ENCODE results near the gene TNNC1.

TNNC1 gene

DNA sequence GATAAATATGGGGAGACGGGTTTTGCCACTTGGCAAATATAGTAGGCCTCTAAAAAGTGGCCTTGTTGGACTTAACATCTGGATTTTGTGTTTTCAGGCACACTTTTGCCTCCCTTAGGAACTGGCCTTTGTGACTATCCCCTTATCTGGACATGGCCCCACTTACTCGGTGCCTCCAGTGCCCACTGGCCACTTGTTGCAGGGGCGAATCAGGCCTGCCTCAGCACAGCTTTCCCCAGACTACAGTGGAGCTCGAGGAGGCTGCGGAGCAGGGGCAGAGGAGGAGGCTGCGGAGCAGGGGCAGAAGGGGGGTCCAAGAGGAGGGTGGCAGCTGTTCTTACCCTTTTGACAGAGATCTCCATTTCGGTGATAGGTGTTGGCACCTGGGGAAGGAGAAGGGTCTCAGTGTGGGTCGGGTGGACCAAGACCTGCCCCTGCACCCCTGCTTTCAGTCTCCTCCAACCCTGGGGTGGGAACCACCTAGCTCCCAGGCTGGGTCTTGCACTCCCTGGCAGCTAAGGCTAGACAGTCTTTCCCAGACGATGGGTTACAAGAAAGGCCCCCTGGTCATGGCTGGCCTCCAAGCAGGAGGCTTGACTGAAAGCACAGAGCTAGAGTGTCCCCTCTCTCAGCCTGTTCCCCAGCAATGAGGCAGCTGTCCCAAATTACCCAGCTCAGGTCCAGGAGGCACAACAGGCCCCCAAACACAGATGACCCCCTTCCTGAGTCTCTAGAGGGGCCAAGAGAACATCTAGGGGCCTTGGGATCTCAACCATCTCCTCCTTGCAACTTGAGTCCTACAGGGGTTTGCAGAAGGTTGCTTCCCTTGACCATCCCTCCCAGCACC lies 15.0 kb downstream of the TNNC1 start:
- Histone ChIP-seq H3K79me2 (ENCODE audit: insufficient read depth, low read depth) (no peaks in the 10 kb centered on the region), H3K36me3 (ENCODE audit: insufficient read depth) (no peaks in the 10 kb centered on the region), H3K9ac (no peak overlapping the region), H3K4me2 (no peak overlapping the region), H3K27me3 (ENCODE audit: insufficient read depth, low read depth) (no peaks in the 10 kb centered on the region), H2AFZ (ENCODE audit: low read depth) (no peak overlapping the region), H3K4me1 (ENCODE audit: low read depth, poor library complexity, severe bottlenecking) (no peaks in the 10 kb centered on the region), H4K20me1 (ENCODE audit: insufficient read depth) (no peaks in the 10 kb centered on the region), H3K4me3 (IDR thresholded peaks at IDR 0.05; ENCODE audit: insufficient read depth, low read depth, low read length) (no peak overlapping the region), H3K27ac (no peak overlapping the region)
- TF ChIP-seq, protein P1, sequence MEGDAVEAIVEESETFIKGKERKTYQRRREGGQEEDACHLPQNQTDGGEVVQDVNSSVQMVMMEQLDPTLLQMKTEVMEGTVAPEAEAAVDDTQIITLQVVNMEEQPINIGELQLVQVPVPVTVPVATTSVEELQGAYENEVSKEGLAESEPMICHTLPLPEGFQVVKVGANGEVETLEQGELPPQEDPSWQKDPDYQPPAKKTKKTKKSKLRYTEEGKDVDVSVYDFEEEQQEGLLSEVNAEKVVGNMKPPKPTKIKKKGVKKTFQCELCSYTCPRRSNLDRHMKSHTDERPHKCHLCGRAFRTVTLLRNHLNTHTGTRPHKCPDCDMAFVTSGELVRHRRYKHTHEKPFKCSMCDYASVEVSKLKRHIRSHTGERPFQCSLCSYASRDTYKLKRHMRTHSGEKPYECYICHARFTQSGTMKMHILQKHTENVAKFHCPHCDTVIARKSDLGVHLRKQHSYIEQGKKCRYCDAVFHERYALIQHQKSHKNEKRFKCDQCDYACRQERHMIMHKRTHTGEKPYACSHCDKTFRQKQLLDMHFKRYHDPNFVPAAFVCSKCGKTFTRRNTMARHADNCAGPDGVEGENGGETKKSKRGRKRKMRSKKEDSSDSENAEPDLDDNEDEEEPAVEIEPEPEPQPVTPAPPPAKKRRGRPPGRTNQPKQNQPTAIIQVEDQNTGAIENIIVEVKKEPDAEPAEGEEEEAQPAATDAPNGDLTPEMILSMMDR (conservative IDR thresholded peaks at IDR 0.05; ENCODE audit: low read depth, low read length) = no peak

GRCh38 chr3:52438104-52438376 lies 15.8 kb downstream of the TNNC1 start:
- TF ChIP-seq, protein P1 (conservative IDR thresholded peaks at IDR 0.05; ENCODE audit: low read depth, low read length) = no peak
- Histone ChIP-seq H2AFZ (ENCODE audit: low read depth) (no peak overlapping the region), H3K27me3 (ENCODE audit: insufficient read depth, low read depth) (no peaks in the 10 kb centered on the region), H3K9ac (no peak overlapping the region), H4K20me1 (ENCODE audit: insufficient read depth) (no peaks in the 10 kb centered on the region), H3K4me2 (no peak overlapping the region), H3K79me2 (ENCODE audit: insufficient read depth, low read depth) (no peaks in the 10 kb centered on the region), H3K4me1 (ENCODE audit: low read depth, poor library complexity, severe bottlenecking) (no peaks in the 10 kb centered on the region), H3K4me3 (IDR thresholded peaks at IDR 0.05; ENCODE audit: insufficient read depth, low read depth, low read length) (no peak overlapping the region), H3K36me3 (ENCODE audit: insufficient read depth) (no peaks in the 10 kb centered on the region), H3K27ac (no peak overlapping the region)

DNA sequence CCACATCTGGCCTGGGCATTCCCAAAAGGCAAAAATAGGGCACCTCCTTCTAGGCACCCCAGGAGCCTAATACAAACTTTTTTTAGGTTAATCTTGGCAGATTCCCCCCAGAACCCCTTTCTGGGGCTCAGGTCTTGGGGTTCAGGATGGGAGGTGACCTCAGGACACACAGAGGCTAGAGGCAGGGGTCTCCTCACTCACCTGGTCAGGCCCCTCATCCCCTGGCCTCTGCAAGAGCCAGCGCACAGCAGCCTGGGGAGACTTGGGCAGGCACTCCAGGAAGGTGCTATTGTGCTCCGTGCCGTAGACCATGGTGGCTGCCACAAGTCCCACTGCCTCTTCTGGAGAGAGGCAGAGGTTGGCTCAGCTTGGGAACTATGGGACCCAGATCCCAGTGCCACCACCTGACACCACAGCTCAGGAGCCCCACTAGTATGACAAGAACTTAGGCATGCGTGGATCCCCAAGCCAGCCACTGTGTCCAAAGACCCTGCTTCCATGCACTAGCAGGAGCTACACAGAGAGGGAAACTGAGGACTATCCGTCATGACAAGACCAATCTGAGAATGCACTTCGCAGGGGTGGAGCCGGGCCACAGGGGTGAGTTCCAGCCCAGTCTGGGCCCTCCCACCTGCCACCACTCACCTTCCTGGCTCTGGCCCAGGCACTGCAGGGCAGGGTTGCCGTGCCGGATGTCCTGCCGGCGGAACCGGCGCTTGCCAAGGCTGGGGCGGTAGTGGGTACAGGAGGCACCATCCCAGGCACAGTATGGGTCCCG lies 16.3 kb downstream of the TNNC1 start:
- Histone ChIP-seq H4K20me1 (ENCODE audit: insufficient read depth) (no peaks in the 10 kb centered on the region), H3K79me2 (ENCODE audit: insufficient read depth, low read depth) (no peaks in the 10 kb centered on the region), H3K4me3 (IDR thresholded peaks at IDR 0.05; ENCODE audit: insufficient read depth, low read depth, low read length) (no peak overlapping the region), H3K27ac (no peak overlapping the region), H3K4me2 (no peak overlapping the region), H3K9ac (no peak overlapping the region), H3K27me3 (ENCODE audit: insufficient read depth, low read depth) (no peaks in the 10 kb centered on the region), H3K4me1 (ENCODE audit: low read depth, poor library complexity, severe bottlenecking) (no peaks in the 10 kb centered on the region), H2AFZ (ENCODE audit: low read depth) (no peak overlapping the region), H3K36me3 (ENCODE audit: insufficient read depth) (no peaks in the 10 kb centered on the region)
- TF ChIP-seq, protein P1 (conservative IDR thresholded peaks at IDR 0.05; ENCODE audit: low read depth, low read length) = no peak

- Histone ChIP-seq H3K27ac (no peak overlapping the region), H2AFZ (ENCODE audit: low read depth) (no peak overlapping the region), H3K4me3 (IDR thresholded peaks at IDR 0.05; ENCODE audit: insufficient read depth, low read depth, low read length) (no peak overlapping the region), H3K79me2 (ENCODE audit: insufficient read depth, low read depth) (no peaks in the 10 kb centered on the region), H3K9ac (no peak overlapping the region), H3K27me3 (ENCODE audit: insufficient read depth, low read depth) (no peaks in the 10 kb centered on the region), H3K4me1 (ENCODE audit: low read depth, poor library complexity, severe bottlenecking) (no peaks in the 10 kb centered on the region), H4K20me1 (ENCODE audit: insufficient read depth) (no peaks in the 10 kb centered on the region), H3K4me2 (no peak overlapping the region), H3K36me3 (ENCODE audit: insufficient read depth) (no peaks in the 10 kb centered on the region)
- TF ChIP-seq, protein P1 (conservative IDR thresholded peaks at IDR 0.05; ENCODE audit: low read depth, low read length) = no peak
Observed at GRCh38 chr3:52436500-52437149, 17.2 kb downstream of the TNNC1 start.
